Stimulated activated CD8-positive, alpha-beta memory T cell treated with anti-CD3 and anti-CD28 coated beads, Interleukin-2, amount 100 ng/mL, for 48 hours (primary cell): ENCODE data around the gene PRKCH.

Source experiments
- DNase-seq, 2 donors: peaks; one replicate each; pipeline ENCODE4 v3.0.0-alpha.2; 2020; ENCODE audit warnings: low read depth in 2 of 2

PRKCH gene

DNA sequence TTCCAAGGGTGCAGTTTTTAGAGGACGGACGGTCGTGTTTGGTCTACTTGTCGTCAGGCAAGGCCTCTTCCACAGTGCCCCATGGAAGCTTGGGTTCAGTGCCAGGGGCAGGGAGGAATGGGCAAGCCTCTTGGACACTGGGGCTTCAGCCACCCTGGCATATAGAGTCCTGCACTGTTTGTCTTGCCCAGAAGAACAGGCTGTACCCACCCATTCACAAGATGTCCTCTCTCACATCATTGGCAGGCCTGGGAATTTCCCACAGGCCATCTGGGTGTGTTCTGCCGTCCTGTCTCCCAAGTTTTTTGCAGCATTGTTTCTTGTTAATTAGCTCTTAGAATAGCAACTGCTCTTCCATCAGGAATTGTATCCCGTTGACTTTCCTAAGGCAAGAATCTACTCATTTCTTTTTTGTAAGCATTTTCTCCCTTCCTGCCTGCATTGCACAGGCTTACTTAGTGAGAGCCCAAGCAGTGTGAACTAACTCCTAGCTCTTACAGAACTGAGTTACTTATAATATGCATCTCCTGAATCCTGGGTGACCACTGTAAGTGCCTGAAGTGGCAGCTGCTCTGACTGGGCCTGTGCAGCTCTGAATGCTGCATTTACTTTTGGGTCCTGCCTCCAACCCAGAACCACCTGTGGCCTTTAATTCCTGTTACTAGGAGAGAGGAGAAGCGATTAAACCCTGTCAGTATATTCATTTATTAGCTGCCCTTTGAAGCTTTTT is 224.5 kb downstream of the PRKCH start:
- DNase-seq: no peak

DNA sequence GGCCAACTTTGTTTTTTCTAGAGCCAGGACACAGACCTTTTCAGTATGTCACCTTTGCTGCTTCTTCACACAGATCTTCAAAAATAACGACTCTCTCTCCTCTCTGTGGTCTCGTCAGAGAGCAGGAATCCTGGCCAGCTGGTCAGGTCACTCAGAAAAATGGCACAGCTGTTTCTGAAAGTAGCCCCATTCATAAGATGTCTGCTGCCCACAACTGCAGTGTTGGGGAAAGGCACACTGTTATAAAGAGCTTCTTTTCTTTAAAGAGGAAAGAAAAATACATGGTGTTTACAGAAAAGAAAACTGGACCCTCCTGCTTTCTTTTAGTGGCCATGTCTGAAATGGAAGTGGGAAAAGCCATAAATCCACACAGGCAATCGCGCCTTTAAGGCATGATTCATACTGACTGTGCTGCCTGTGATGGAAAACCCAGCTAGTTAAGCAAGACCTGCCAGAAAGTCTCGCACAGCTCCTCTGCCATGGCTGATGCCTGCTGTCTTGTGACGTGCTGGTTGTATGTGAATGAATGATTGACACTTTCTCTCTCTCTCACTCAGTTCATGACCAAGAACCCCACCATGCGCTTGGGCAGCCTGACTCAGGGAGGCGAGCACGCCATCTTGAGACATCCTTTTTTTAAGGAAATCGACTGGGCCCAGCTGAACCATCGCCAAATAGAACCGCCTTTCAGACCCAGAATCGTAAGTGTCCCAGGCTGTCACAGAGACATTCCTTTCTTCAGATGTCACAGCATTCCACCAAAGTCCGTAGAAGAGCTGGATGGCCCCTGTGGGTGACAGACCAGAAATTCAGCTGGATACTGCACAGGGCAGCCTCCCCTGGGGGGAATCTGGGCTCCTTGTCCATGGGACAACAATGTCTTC is 226.0 kb downstream of the PRKCH start:
- DNase-seq: no peak

DNA sequence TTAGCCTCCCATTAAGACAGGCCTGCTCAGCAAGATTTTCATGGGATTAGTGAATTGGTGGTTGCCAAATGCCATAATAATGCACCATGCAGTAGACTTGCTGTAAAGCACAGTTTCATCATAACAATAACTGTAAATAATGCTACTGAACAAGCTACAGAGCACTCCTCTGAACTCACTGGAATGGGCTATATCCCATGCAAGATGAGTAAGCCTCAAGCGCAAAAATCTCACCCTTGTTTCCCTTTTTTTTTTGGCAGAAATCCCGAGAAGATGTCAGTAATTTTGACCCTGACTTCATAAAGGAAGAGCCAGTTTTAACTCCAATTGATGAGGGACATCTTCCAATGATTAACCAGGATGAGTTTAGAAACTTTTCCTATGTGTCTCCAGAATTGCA is 228.0 kb downstream of the PRKCH start:
- no peak for DNase-seq

DNA sequence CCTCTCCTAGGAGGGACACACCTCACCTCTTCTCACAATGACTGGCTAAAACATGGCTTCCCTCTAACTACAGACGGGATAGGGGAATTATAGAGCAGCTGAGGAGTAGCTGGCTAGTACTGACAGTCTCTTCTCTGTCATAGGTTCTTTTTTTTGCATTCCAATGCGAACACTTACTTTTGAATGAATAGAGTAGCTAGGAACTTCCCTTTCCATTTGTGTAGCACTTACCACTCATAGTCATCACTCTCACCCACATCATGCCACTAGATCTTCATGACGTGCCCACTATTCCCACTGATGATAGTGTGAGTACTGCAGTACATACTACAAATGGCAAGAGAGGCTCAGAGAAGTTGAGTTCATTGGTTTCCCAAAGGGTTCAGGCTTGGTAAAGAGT is 230.0 kb downstream of the PRKCH start:
- DNase-seq: no peak

DNA sequence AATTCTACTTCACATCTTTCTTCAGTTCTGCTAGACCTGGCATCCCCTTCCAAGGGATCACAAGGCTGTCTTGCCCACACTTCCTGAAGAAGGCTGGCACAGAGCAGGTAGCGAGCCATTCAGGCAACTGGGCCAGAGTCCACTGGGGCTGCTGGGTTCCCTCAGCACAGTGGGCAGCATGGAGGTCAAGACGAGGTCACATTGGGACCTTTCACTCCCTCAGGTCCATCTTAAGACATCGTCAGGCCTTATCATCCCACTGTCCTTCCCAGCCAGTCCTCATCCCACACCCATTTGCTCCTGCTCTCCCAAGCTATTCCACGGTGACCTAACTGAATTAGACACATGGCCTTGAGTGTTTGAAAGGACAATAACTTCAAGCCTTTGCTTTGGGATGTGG is 230.9 kb downstream of the PRKCH start:
- DNase-seq: no peak

DNA sequence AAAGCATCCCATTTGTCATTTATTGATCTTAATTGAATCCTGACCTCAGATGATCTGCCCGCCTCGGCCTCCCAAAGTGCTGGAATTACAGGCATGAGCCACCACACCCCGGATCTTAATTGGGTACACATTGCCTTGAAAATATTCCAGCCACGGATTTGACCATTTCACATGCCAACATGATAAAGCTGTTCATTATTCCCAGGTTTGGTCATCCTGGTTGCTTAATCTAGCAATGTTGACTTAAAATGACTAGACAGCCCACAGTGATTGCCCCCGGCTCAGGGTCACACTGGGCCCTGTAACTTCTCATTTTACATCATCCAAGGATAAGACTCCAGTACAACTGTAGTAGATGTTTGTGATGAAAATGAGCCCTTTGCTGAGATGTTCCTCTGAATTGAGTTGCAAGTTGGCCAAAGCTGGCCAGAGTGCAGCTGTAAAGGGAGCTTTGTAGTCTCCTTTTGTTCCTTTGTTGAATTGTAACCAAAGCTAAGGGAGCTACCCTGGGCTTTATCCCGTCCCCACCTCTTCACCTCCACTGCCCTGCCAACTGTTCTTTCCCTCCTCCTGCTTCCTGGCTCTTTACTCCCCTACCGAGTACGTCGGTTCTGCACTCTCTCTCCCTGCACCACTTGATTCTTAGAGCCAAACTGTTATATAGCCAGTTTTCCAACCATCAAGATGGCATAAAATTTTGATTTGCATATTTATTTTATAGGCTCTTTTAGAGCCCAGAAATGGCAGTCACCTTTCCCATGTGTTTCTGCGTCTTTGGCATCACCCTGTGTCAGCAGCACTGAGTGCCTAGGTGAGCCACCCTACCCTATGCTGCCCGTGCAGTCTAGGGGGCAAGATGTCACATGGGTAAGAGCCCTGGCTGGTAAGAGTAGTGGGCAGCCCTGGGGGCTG is 232.6 kb downstream of the PRKCH start:
- DNase-seq: no peak

DNA sequence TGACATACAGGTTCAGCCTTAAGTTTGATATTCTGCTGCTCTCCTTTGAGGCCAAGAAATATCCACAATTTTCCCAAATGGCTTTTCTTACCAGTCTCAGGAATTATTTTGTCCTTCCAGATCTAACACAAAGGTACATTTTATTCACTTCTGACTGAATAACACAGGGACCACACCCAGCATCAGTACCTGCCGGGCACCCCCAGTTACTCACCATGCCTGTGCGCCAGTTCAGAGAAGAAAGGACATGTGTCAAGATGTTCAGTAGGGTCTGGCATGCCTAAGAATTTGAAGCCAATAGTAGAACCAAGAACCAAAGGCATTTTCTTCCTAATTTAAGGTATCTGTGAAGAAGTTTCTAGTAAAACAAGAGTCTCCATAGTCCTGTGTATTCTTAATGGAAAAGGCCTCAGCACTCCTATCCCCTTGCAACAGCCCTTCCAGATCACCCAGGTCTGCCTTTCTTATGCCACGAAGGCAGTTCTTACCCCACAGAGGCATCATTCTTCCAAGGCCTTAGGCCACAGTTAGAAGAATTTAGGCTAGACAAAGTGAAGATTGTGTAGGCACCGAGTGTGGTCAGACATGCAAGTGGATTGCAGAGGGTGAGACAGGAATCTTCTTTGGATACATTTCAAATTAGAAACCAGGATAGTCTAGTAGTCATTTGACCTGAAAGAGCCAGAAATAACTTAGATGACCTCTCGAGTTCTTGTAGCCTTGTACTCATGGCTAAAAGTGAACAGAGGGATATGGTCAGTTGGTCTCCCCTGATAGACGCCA is 233.9 kb downstream of the PRKCH start:
- no peak for DNase-seq

DNA sequence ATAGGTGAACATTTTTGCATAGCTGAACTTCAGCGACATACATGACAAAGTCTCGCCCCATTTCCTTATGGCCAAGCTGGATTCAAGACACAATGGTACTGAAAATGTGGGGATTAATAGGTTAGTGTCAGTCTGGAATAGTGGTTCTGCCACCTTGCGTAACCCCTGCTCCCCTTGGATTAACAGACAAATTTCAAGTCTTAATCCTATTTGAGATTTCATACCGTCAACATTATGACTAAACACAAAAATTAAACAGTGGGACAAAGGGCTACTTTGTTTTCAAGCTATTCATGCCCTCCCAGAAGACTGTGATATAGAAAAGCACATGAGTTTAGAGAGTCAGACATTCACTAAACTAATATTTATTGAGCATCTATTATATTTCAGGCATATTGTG is 235.1 kb downstream of the PRKCH start:
- no peak for DNase-seq

DNA sequence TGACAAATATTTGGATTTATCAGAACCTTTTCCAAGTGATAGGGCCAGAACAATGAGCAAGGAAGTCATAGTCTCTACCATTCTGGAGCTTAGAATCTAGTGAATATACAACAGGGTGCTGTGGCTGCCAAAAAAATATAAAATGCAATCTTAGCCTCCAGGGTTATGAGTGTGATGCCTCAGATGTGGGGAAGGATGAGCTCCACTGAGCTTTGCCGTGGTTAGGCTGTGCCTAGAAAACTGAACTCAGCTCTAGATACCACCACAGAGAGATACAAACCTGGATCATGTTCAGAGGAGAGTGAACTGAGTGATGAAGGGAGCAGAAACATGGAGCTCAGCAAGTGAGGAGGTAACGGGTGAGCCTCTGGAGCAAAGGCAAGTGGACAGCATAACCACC is 235.9 kb downstream of the PRKCH start:
- no peak for DNase-seq

DNA sequence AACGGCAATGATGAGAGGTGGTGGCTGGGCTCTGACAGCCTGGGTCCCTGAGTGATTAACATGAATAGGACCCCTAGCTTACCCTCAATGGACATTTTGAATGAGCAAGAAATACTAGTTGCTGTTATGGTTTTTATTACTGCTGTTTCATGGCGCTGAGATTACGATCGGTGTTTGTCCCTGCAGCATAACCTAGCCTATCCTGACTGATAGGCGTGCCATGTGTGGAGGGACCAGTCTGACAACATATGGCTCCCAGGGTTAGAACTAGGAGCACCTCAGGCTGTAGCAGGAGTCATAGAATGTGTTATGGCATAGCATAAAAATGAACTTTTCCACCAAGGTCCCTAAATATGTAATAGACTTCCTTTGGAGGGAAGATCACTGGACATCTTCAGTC is 236.5 kb downstream of the PRKCH start:
- no peak for DNase-seq

DNA sequence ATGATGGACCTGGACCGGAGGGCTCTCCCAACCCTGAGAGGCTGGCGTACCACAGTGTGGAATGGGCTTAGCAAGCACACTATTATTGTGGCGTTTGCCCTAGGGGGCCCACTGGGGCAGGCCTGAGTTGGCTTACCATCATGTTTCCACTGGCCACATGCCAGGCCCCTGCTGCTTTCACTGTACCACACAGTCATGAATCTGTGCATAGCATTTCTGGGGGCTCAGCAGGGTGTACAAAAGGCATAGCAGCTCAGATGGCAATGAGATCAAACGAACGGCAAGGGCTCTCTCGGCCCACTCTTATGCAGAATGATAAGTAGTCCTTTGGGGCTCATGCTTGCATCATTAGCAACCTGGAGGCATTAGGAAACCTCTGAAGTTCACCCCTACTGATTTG is 236.9 kb downstream of the PRKCH start:
- DNase-seq: no peak

DNA sequence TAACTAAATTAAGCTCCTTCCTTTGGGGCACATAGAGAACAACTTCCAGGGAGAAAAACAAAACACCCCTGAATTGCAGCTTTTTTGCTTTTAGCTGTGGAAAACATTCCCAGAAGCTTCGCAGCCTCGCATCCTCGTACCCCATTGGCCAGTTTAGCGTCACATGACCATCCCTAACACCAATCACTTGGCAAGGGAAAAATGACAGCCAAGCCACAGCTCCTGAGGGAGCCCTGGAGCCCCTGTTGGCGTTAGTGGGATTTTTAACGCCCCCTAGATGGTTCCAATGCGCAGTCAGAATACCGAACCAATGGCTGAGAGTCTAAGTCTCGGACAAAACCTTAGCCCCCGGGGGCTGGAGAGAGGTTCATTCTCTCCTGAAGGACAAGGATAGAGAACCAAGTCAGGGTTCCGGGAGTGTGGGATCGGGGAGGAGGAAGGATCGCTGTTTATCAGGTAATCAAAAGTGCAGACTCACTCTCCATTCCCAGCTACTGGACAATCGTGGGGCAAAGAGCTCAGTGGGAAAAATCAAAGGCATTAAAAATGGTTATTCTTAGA is 238.3 kb downstream of the PRKCH start:
- DNase-seq: no peak

DNA sequence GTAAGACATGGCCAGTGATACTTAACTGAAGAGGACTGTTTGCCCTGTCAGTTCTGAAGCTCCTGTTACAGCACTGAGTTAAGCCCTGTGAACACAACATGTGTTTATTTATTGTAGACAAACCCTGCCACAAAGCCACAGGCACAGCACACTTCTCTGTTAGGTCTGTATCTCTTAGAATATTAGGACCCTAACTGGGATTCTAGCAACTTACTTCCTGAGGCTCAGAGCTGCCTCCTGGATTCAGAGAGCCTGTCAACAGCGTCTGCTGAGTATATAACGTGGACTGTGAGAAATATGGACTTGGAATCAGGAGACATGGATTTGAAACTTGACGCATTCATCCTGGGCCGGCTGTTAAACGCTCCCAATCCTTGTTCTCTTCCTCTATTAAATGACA is 238.9 kb downstream of the PRKCH start:
- no peak for DNase-seq

DNA sequence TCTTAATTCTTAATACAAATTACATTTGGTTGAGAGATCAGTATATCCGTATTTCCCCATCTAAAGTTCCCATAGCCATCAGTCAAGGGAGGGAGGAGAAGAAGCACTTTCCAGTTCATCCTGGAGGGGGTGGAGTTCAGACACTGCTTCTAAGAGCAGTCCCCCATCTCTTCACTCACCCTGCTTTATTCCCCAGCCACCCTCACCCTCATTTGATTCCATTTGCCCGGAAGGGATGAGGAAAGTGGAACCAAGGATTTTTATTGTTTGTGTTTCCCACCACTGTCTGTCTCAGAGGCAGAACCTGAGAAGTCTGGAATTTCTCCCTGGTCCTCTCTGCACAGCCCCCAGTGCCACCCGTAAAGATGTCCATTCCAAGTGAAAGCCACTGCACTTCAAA is 239.7 kb downstream of the PRKCH start:
- DNase-seq: no peak

DNA sequence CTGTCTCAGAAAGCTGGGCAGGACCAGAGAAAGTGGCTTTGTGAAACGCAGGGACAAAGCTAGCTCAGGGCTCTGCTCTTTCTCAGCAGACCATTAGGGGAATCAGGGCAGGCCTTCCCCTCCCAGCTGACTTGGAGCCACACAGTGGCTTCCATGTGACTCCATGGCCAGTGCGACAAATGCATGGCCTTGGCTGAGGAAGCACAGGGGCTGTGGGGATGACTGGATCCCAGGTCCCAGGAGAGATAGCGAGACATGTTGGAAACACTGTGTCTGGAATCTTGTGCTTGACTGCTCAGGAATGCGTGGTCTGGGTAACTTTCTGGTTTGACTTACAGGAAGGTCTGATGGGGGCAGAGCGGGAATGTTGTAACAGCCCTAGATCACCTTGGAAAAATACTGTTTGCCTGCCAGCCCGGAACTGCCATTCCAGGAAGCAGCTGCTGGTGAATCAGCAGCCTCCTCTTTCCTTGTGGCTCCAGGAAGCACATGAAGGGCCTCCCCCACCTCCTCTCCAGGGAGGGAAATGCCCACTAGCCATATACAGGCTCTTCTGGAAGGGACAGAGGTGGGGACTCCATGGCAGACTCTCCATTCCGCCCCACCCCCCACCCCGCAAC is 240.4 kb downstream of the PRKCH start:
- no peak for DNase-seq

DNA sequence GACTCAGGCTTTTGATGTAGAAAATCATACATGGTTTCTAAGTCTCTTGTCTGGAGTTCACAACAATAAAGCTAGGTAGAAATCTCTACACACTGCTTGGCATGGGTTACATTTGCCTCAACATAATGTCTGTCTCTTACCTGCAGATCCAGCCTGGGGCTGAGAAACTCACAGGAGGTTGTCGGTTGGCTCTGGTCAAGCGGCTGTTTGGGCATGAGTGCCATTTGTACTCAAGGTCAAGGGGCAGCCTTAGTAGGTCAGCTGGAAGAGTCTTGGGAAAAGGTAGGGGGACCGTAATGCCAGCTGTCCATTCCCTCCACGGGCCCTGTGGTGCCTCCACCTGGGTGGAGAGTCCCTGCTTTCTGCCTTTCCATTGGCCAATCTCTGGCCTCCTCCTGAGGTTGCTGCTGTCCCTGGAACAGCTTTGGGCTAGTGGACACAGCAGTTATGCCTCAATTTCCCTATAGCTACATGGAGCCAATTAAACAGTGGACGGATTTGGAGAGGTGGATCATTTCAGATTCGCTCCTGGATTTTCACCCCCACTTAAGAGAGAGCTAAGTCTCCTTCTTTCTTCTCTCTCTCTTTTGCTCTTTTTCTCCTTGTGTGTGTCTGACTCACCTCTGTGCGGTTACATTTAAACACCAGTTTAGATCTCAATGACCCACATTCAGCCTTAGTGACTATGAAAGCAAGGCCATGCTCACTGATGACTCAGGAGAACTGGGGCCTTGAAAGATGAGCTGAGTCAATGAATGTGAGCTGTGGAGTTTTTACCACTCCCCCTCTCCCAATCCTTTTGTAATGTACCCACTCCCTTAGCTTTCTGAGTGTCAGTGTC is 241.2 kb downstream of the PRKCH start:
- DNase-seq: no peak

DNA sequence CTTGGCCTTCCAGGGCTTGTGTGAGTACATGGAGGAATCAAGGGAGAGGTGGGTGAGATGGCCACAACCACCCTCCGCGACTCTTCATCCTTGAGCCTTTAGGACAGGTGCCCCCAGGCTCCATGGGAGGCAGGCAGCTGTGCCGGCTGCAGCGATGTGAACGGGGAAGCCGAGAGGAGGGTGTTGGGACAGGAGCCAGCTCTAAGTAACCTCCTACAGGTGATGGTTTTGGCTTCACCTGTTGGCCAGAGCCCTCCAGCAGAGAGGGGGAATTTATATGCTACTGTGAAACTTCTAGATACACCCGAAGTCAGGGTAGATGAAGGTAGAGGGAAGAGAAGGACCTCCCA is 241.8 kb downstream of the PRKCH start:
- DNase-seq: no peak

DNA sequence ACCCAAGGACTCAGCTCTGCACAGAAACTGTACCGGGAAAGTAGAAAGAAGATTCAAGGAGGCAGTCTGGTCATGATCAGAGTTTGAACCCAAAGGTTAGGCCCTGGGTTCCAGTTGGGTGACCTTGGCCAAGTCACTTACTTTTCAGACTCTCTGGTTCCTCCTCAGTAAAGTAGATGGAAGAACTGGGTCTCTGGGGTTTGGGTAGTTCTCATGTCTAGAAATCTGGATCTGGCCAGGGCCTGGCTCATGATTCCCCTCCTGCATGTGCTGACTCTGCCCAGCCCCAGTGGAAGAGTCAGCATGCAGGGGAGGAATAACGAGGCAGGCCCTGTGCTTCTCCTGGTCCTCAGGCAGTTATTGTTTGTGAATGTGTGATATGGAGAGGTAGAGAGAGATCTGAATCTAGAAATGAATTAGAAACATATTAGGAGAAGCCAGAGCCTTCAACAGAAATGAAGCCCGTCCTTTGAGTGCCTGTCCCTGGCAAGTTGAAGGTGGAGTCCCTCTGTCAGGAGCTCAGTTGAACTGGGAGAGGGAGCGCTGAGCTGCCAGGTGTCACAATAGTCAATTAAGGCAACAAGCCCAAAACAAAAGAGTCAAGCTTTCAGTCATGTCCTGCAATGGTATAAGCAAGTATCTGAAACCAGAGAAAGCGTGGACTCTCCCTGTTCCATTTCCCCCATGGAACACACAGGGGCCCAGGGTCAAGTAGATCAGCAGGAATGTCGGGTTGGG is 242.7 kb downstream of the PRKCH start:
- DNase-seq: no peak

DNA sequence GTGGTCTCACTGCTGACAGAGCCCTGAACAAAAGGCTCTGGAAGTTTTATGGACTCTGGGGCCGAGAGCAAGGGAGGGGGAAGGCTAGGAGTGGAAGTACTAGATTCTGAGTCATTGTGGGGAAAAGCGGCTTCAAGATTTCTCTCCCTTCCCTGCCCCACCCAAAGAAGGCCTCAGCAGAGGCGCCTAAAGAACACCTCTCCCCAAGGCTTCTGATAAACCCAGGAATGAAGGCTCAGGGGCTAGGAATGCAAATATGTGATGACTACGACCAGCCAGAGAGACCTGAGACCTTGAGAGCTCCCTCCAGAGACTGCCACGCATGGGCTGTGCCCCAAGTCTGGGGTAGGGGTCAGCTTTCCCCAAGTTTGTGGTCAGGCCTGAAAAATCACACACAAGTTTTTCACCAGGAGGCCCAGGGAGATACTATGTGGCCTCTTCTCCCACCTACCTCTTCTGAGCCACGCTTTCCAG is 243.3 kb downstream of the PRKCH start:
- DNase-seq: no peak
